Nephron (organoid): ENCODE results near the gene VPS13D.
A peak's percentile ranks its signal among the peaks of the same experiment; 100 is the strongest.

Experiments used
- H3K27ac Mint-ChIP-seq, 3 experiments: 2 replicates each; pipeline ENCODE4 v1.8.0; 2020; ENCODE audit warnings: mixed read lengths in 3 of 3, mild to moderate bottlenecking in 2 of 3, moderate library complexity in 1 of 3
- H3K27me3 Mint-ChIP-seq: 2 replicates; pipeline ENCODE4 v1.8.0; 2021; ENCODE audit warnings: low read depth, mild to moderate bottlenecking, moderate library complexity, mixed read lengths
- H3K36me3 Mint-ChIP-seq: 2 replicates; pipeline ENCODE4 v1.8.0; 2020; ENCODE audit warnings: low read depth, mixed read lengths
- H3K4me1 Mint-ChIP-seq: 2 replicates; pipeline ENCODE4 v1.8.0; 2020; ENCODE audit warnings: mixed read lengths
- H3K4me3 Mint-ChIP-seq, 3 experiments: 2 replicates each; pipeline ENCODE4 v1.8.0; 2020; ENCODE audit warnings: mild to moderate bottlenecking in 3 of 3, mixed read lengths in 3 of 3, moderate library complexity in 2 of 3
- H3K9me3 Mint-ChIP-seq: 2 replicates; pipeline ENCODE4 v1.8.0; 2020; ENCODE audit warnings: mixed read lengths
- CTCF ChIP-seq, 3 experiments: fragments of 200-600 bp; sonication (generic); IDR thresholded peaks; one replicate each; pipeline ENCODE4 v1.5.0; 2021; ENCODE audit warnings: antibody characterized with exemption in 3 of 3; ENCODE audit not compliant: unreplicated experiment in 3 of 3

VPS13D gene

DNA sequence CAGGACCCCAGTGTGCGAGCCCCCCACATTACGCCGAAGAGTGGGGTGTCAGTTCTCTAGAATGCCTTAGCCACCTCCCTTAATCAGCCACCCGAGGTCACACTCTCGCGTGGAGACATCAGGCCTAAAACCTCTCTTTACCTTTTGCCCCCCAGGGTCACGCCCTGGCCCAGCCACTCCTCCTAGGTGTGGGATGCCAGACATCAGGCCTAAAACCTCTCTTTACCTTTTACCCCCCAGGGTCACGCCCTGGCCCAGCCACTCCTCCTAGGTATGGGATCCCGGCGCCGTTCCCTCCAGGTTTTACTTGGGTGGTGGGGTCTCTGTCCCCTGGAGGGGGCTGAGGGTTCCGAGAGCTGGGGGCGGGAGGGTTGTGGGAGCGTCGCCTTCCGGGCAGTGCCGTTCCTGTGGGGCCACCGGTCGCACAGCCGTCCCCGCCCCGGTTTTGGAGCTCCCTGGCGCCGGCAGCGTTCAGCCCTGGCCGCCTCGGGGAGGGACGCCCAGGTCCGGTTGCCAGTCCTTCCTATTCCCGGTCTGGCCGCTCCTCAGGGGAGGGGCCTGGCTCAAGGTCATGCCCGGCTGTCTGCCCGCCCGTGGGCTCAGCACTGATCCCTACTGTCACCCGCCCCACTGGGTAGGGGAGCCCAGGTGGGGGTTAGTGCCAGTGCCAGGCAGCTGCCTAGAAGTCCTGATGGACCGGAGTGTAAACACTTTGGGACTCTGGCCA is 882 bp downstream of the VPS13D start:
- Mint-ChIP-seq H3K4me3 (peak overlapping the region; percentile 87 to 90 (median 89)), H3K9me3 (no peaks in the 10 kb centered on the region), H3K27me3 (peaks cover 3% of the 10 kb centered on the region), H3K36me3 (peaks cover 6% of the 10 kb centered on the region), H3K27ac (peak overlapping the region in 1 of 3 experiments; percentile 50), H3K4me1 (no peaks in the 10 kb centered on the region)
- no peak for TF ChIP-seq CTCF (IDR thresholded peaks at IDR 0.05; ENCODE audit: unreplicated experiment in 3 of 3)

DNA sequence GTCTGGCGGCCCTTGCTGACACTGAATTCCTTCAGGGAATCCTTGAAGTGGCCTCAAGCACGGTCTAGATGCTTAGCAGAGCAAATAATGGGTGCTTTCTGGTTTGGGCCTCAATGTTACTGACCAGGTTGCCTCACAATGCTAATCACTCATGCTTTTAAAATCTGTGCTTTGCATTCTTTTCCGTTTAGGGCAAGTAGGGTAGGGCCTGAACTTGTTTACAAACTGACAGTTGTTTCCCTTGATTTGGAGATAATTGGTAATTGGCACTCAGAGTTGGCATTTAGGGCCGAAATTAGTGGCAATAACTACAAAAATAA is 1.4 kb downstream of the VPS13D start:
- Mint-ChIP-seq H3K4me1 (no peaks in the 10 kb centered on the region), H3K27me3 (no peaks in the 10 kb centered on the region), H3K4me3 (peak overlapping the region; percentile 87 to 90 (median 89)), H3K36me3 (peaks cover 11% of the 10 kb centered on the region), H3K9me3 (no peaks in the 10 kb centered on the region), H3K27ac (peak overlapping the region in 1 of 3 experiments; percentile 60)
- TF ChIP-seq CTCF (IDR thresholded peaks at IDR 0.05; ENCODE audit: unreplicated experiment in 3 of 3) = no peak

DNA sequence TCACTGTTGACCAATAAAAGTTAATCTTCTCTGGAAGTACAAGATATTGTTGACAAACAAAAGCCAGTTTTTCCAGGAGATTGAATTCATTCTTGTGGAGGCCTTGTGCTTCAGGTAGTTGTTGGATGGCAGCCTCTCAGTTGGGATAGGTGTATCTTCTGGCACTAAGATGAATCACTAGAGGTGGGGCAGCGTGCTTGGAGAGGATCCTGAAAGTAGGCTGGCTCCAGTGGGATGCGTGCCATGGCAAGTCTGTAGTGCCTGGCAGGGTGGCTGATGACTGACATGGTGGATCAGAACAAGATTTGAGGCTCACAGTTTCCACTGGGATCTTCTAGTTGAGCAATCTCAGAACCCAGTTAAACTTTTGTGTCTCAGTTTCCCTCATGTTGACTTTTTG is 2.4 kb downstream of the VPS13D start:
- no peak for TF ChIP-seq CTCF (IDR thresholded peaks at IDR 0.05; ENCODE audit: unreplicated experiment in 3 of 3)
- Mint-ChIP-seq H3K27me3 (no peaks in the 10 kb centered on the region), H3K4me1 (no peaks in the 10 kb centered on the region), H3K4me3 (peak overlapping the region; percentile 61 to 80 (median 73)), H3K36me3 (peaks cover 18% of the 10 kb centered on the region), H3K9me3 (no peaks in the 10 kb centered on the region), H3K27ac (no peak overlapping the region)

DNA sequence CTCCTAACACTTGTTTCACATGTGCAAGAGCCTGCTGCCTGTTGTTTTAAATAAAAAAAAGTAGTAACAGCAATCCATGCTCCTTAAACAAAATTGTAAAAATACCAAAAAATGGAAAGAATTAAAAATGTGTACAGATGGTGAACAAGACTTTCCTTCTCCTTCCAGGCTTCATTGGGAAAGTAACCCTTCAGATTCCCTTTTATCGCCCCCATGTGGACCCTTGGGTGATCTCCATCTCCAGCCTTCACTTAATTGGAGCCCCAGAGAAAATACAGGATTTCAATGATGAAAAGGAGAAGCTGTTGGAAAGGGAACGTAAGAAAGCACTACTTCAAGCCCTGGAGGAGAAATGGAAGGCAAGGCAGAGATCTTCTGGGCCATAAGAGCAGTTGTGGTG is 14.2 kb downstream of the VPS13D start:
- H3K4me3 Mint-ChIP-seq = no peak overlapping the region
- H3K36me3 Mint-ChIP-seq = peaks cover 50% of the 10 kb centered on the region
- TF ChIP-seq CTCF (IDR thresholded peaks at IDR 0.05; ENCODE audit: unreplicated experiment in 3 of 3) = no peak
- H3K27me3 Mint-ChIP-seq = no peaks in the 10 kb centered on the region
- no peaks in the 10 kb centered on the region for H3K4me1 Mint-ChIP-seq
- H3K27ac Mint-ChIP-seq = no peak overlapping the region
- no peaks in the 10 kb centered on the region for H3K9me3 Mint-ChIP-seq

DNA sequence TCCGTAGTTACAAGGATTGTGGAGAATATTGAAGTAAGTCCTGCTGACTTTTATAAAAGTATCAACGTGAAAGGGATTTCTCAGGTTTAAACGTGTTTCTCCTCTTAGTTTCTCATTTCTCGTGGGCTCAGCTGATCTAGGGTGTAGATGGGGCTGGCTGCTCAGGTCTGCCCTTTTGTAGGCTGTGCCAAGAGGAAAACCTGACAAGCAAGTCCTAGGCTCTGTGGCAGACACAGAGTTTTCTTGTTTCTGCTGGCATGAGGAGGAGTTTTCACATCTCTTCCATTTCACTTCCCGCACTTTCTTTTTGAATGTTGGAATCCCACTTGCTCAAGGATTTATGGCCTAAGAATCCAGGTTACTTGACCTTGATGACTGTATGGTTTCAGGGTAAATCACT is 14.8 kb downstream of the VPS13D start:
- no peak overlapping the region for H3K4me3 Mint-ChIP-seq
- peaks cover 55% of the 10 kb centered on the region for H3K36me3 Mint-ChIP-seq
- no peak overlapping the region for H3K27ac Mint-ChIP-seq
- H3K4me1 Mint-ChIP-seq = no peaks in the 10 kb centered on the region
- TF ChIP-seq CTCF (IDR thresholded peaks at IDR 0.05; ENCODE audit: unreplicated experiment in 3 of 3) = no peak
- H3K9me3 Mint-ChIP-seq = no peaks in the 10 kb centered on the region
- H3K27me3 Mint-ChIP-seq = no peaks in the 10 kb centered on the region

DNA sequence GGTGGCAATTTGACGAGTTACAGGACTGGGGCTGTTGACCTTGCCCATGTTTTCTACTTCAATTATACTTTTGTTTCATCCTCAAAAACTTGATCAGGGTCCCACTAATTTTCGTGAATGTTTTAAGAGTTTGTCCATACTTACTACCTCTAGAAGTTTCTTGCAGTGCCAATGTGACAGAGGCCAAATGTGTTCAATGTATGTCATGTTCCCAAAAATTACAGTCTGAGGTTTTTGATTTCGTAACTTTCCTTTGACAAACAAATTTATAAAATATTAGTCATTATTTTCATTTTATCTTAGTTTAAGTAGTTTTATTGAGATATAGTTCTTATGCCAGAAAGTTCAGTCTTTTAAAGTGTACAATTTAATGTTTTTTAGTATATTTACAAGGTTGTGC is 15.3 kb downstream of the VPS13D start:
- no peak overlapping the region for H3K4me3 Mint-ChIP-seq
- no peak overlapping the region for H3K27ac Mint-ChIP-seq
- no peaks in the 10 kb centered on the region for H3K9me3 Mint-ChIP-seq
- no peak for TF ChIP-seq CTCF (IDR thresholded peaks at IDR 0.05; ENCODE audit: unreplicated experiment in 3 of 3)
- H3K36me3 Mint-ChIP-seq = peaks cover 60% of the 10 kb centered on the region
- no peaks in the 10 kb centered on the region for H3K27me3 Mint-ChIP-seq
- H3K4me1 Mint-ChIP-seq = no peaks in the 10 kb centered on the region
